NAMALWA (cell line): ENCODE measurements around the gene LARP4B.

Experiments used
- DNase-seq: peaks from one replicate; pipeline ENCODE4 v3.0.0-alpha.2; 2015; ENCODE audit warnings: low spot score

The LARP4B gene

GRCh38 chr10:866577-866941 lies 64.9 kb downstream of the LARP4B start:
- DNase-seq, result no peak

- no peak for DNase-seq
Observed at GRCh38 chr10:865924-866576, 65.5 kb downstream of the LARP4B start.

- DNase-seq, result no peak
Observed at GRCh38 chr10:865257-865656, 66.2 kb downstream of the LARP4B start.

GRCh38 chr10:860519-860918 lies 71.0 kb downstream of the LARP4B start:
- DNase-seq, result no peak

- no peak for DNase-seq
Observed at GRCh38 chr10:856416-857157, 74.9 kb downstream of the LARP4B start.

GRCh38 chr10:855671-856070 lies 75.8 kb downstream of the LARP4B start:
- no peak for DNase-seq

- DNase-seq, result no peak
Observed at GRCh38 chr10:855079-855478, 76.4 kb downstream of the LARP4B start.

- DNase-seq, result no peak
Observed at GRCh38 chr10:853017-853416, 78.5 kb downstream of the LARP4B start.

GRCh38 chr10:852386-852785 lies 79.1 kb downstream of the LARP4B start:
- DNase-seq, result peak; percentile 31

- DNase-seq, result peak; percentile 77
Observed at GRCh38 chr10:851901-852300, 79.6 kb downstream of the LARP4B start.

GRCh38 chr10:850093-850492 lies 81.4 kb downstream of the LARP4B start:
- DNase-seq, result no peak

- no peak for DNase-seq
Observed at GRCh38 chr10:847868-848267, 83.6 kb downstream of the LARP4B start.

GRCh38 chr10:846126-846685 lies 85.3 kb downstream of the LARP4B start:
- no peak for DNase-seq

GRCh38 chr10:845526-845925 lies 86.0 kb downstream of the LARP4B start:
- DNase-seq, result no peak

- no peak for DNase-seq
Observed at GRCh38 chr10:844552-844951, 87.0 kb downstream of the LARP4B start.

GRCh38 chr10:843703-844102 lies 87.8 kb downstream of the LARP4B start:
- no peak for DNase-seq

- no peak for DNase-seq
Observed at GRCh38 chr10:842795-843194, 88.7 kb downstream of the LARP4B start.

- no peak for DNase-seq
Observed at GRCh38 chr10:841535-841934, 90.0 kb downstream of the LARP4B start.

GRCh38 chr10:839550-840205 lies 91.8 kb downstream of the LARP4B start:
- DNase-seq, result no peak

- no peak for DNase-seq
Observed at GRCh38 chr10:836782-837181, 94.7 kb downstream of the LARP4B start.

GRCh38 chr10:834493-834892 lies 97.0 kb downstream of the LARP4B start:
- DNase-seq, result no peak

GRCh38 chr10:829241-829640 lies 102.3 kb downstream of the LARP4B start:
- DNase-seq, result no peak

GRCh38 chr10:828191-828590 lies 103.3 kb downstream of the LARP4B start:
- no peak for DNase-seq
